Myocyte (in vitro differentiated cells): ENCODE results near the gene KIF14. TPM values are rescaled to one million over a fixed set of nuclear protein-coding genes. Genes with fewer than 3 reads are reported as not detected.
"Not testable (repeated sequence)": the region's sequence is repeated elsewhere in the genome, so short reads cannot be mapped to it uniquely, and the experiment has no call there.

ENCODE experiments used
- DNase-seq: peaks from one replicate; pipeline ENCODE4 v3.0.0-alpha.2; 2012; ENCODE audit warnings: low read depth
- total RNA-seq: library from RNA; depleted of rRNA; stranded (reverse); fragments of >200 nt; gene quantifications from 2 replicates; pipeline ENCODE4 v1.2.3, GENCODE V29; 2014

Gene KIF14
- total RNA-seq, 1 donor from 2014 or later, result 0.19 TPM

- DNase-seq, result no peak
These were observed 70.2 kb downstream of the KIF14 start for GRCh38 chr1:200550367-200550766.

GRCh38 chr1:200547386-200547785, 73.2 kb downstream of the KIF14 start:
- DNase-seq, result no peak

GRCh38 chr1:200546577-200546976, 74.0 kb downstream of the KIF14 start:
- no peak for DNase-seq

- no peak for DNase-seq
These were observed 78.4 kb downstream of the KIF14 start for GRCh38 chr1:200542162-200542561.

- DNase-seq, result no peak
These were observed 80.3 kb downstream of the KIF14 start for GRCh38 chr1:200540281-200540680.

GRCh38 chr1:200538179-200538578, 82.4 kb downstream of the KIF14 start:
- no peak for DNase-seq

GRCh38 chr1:200535605-200536004, 84.9 kb downstream of the KIF14 start:
- peak; percentile 55 for DNase-seq

- no peak for DNase-seq
These were observed 89.8 kb downstream of the KIF14 start for GRCh38 chr1:200530623-200531261.

GRCh38 chr1:200528858-200529606, 91.5 kb downstream of the KIF14 start:
- DNase-seq, result no peak

GRCh38 chr1:200527670-200528069, 92.9 kb downstream of the KIF14 start:
- peak; percentile 35 for DNase-seq

GRCh38 chr1:200526709-200527612, 93.6 kb downstream of the KIF14 start:
- no peak for DNase-seq

GRCh38 chr1:200525090-200525987, 95.2 kb downstream of the KIF14 start:
- no peak for DNase-seq

GRCh38 chr1:200524551-200524950, 96.0 kb downstream of the KIF14 start:
- not testable (repeated sequence) for DNase-seq

GRCh38 chr1:200524092-200524491, 96.5 kb downstream of the KIF14 start:
- DNase-seq, result no peak

- DNase-seq, result no peak
These were observed 99.8 kb downstream of the KIF14 start for GRCh38 chr1:200520735-200521134.

- DNase-seq, result no peak
These were observed 102.0 kb downstream of the KIF14 start for GRCh38 chr1:200518524-200518923.

- peak; percentile 77 for DNase-seq
These were observed 108.4 kb downstream of the KIF14 start for GRCh38 chr1:200512191-200512590.

- peak; percentile 88 for DNase-seq
These were observed 110.3 kb downstream of the KIF14 start for GRCh38 chr1:200510228-200510623.

GRCh38 chr1:200506471-200506870, 114.1 kb downstream of the KIF14 start:
- DNase-seq, result no peak

- no peak for DNase-seq
These were observed 115.3 kb downstream of the KIF14 start for GRCh38 chr1:200505257-200505656.
